GM12875 (cell line): ENCODE measurements around the gene GPR55.

ENCODE experiments used
- H3K4me3 ChIP-seq: one replicate; pipeline ENCODE4 v1.5.1; 2011; ENCODE audit warnings: low read depth, low read length, control low read depth
- TF ChIP-seq, protein P1 (sequence below): IDR thresholded peaks from 2 replicates; pipeline ENCODE4 v1.5.1; 2011; ENCODE audit warnings: low read depth, mild to moderate bottlenecking, control low read depth, inconsistent platforms, low read length, moderate library complexity, borderline replicate concordance; ENCODE audit not compliant: insufficient read depth

Gene GPR55

DNA sequence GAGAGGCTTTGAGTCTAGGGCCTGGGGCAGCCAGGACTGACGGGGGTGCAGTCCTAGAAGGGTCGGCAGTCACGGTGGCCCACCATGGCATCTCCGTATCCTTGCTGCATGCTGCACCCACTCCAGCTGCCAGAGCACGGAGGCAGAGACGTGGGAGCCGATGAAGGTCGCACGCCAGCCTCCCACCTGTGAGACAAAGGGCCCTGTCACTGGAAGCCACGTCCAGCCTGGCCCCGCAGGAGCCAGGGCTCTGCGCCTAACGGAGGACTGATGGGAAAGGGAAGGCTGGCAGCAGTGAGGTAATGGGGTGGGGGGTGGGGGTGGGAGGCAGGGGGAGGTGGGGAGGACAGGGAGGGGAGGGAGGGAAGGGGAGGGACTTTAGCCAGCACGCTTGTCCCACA, 38.4 kb downstream of the GPR55 start:
- TF ChIP-seq, protein P1, sequence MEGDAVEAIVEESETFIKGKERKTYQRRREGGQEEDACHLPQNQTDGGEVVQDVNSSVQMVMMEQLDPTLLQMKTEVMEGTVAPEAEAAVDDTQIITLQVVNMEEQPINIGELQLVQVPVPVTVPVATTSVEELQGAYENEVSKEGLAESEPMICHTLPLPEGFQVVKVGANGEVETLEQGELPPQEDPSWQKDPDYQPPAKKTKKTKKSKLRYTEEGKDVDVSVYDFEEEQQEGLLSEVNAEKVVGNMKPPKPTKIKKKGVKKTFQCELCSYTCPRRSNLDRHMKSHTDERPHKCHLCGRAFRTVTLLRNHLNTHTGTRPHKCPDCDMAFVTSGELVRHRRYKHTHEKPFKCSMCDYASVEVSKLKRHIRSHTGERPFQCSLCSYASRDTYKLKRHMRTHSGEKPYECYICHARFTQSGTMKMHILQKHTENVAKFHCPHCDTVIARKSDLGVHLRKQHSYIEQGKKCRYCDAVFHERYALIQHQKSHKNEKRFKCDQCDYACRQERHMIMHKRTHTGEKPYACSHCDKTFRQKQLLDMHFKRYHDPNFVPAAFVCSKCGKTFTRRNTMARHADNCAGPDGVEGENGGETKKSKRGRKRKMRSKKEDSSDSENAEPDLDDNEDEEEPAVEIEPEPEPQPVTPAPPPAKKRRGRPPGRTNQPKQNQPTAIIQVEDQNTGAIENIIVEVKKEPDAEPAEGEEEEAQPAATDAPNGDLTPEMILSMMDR: no peak
- no peak overlapping the region for H3K4me3 ChIP-seq

DNA sequence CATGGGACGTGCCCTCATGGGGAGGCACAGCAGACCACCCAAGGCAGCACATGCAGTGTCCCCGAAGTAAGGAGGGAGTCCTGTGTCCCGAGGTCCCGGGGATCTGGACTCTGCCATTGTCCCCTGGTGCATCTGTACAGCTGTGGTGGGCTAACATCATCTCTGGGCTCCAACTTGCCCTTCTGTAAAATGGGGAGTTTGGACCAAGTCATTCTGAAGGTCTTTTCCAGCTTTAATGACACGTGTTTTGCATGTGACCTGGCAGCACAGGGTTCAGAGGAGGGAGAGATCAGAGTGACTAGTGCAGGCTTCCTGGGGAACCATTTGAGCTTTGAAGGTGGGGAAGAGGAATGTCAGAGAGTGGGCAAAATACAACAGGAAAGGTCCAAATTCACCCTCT, 38.8 kb downstream of the GPR55 start:
- no peak overlapping the region for H3K4me3 ChIP-seq
- TF ChIP-seq, protein P1: no peak

DNA sequence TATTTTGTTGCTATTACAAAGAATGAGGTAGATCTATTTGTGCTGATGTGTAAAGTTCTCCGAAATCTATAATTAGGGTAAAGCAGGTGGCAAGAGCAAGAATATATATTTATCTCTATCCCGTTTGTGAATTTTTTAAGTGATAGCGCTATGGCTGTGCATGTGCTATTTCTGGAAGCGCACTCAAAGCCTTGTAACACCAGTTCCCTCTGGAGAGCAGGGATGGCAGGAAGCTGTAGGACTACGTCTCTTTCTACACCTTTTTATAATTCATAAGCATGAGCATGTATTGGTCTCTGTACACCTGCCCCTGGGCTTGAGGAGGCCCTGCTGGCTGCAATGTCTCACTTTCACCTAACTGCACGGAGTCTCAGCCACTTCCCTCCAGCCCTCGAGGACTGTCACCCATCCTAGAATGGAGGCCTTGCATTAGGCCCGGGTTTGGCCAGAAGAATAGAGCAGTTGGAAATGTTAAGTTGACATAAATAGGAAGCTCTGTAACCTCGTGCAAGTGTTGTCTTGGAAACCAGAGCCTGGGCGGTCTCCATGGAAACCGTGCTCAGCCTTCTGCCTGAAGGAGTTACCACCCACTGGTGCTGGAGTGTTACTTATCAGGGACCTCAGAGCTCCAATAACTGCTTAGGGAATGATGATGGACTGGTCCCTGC, 39.4 kb downstream of the GPR55 start:
- TF ChIP-seq, protein P1: no peak
- no peak overlapping the region for H3K4me3 ChIP-seq

DNA sequence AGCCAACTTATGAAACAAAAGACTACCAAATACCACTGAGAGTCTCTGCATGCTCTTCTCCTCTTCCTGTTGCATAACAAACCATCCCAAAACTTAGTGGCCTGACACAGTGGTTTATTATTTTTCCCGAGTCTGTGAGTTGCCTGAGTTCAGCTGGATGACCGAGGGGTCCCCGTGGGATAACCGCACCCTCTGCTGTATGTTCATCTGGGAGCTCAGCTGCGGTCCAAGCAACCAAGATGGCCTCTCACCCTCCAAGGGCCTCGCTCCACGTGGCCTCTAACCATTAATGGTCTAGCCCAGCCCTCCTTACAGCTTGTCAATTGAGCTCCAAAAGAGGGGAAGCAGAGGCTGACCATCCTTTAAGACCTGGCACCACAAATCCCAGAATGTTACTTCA, 43.2 kb downstream of the GPR55 start:
- H3K4me3 ChIP-seq: no peak overlapping the region
- TF ChIP-seq, protein P1: no peak

DNA sequence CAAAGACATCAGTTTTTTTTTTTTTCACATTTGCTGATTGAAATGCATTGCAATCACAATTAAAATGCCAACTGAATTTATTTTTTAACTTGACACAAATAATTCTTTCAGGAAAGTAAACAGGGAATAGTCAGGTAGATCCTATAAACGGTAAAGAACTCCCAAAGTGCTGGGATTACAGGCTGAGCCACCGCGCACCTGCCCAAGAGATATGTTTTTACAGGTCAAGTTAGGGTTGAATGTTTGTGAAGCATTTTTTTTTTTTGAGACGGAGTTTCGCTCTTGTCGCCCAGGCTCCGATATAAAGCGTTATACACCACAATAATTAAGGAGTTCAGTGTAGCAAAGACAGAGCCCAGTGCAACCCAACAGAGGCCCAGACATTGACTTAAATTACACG, 45.2 kb downstream of the GPR55 start:
- TF ChIP-seq, protein P1: no peak
- no peak overlapping the region for H3K4me3 ChIP-seq

DNA sequence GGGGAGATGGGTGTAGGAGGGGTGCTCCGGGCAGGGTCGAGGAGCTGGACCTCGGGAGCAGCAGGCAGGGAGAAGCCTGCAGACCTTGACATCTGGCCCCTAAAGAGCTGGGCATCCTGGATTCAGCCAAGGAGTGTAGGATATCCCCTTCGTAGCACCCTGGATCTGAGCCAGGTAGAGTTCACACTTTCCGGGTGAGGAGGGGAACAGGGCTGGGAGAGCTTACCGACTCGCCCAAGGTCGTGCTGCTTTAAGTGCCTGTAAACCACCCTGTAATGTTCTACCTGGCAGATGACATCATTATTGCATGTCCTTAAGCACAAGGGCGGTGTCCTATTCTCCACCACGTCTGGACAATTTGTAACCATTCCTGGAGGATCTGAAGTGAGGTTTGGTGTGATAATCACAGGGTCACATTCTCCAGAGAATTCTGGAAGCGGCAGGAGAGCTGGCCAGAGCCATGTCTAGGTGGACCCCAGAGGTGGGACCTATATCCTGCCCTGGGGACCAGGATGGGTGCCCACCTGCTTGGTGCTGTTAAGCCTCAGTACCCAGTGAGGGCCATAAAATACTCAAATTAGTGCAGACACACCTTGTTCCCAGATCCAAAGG, 45.7 kb downstream of the GPR55 start:
- TF ChIP-seq, protein P1: no peak
- no peak overlapping the region for H3K4me3 ChIP-seq

DNA sequence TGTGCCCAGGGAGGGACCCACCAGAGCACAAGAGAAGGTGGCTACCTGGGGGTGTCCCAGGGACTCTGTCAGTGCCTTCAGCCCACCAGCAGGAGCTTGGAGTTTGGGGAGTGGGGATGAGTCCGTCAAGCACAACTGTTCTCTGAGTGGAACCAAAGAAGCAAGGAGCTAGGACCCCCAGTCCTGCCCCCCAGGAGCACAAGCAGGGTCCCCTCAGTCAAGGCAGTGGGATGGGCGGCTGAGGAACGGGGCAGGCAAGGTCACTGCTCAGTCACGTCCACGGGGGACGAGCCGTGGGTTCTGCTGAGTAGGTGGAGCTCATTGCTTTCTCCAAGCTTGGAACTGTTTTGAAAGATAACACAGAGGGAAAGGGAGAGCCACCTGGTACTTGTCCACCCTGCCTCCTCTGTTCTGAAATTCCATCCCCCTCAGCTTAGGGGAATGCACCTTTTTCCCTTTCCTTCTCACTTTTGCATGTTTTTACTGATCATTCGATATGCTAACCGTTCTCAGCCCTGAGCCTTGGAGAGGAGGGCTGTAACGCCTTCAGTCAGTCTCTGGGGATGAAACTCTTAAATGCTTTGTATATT, 46.3 kb downstream of the GPR55 start:
- no peak overlapping the region for H3K4me3 ChIP-seq
- TF ChIP-seq, protein P1: no peak
